ENCODE measurements around the gene ATG4C.
"Not testable (repeated sequence)": the region's sequence is repeated elsewhere in the genome, so short reads cannot be mapped to it uniquely, and the experiment has no call there.

Gene ATG4C

GRCh38 chr1:62796221-62796620 lies 12.3 kb downstream of the ATG4C start:
- DNase-seq (ENCODE audit: insufficient read length): no peak
- FAIRE-seq: no peak
- no peak for TF ChIP-seq POLR2AphosphoS5 (IDR thresholded peaks at IDR 0.05; ENCODE audit: low read depth, low read length)
- TF ChIP-seq TAF1 (IDR thresholded peaks at IDR 0.05; ENCODE audit: borderline replicate concordance, low read depth, low read length): no peak
- no peak for TF ChIP-seq POLR2A (IDR thresholded peaks at IDR 0.05; ENCODE audit: low read depth, low read length)

DNA sequence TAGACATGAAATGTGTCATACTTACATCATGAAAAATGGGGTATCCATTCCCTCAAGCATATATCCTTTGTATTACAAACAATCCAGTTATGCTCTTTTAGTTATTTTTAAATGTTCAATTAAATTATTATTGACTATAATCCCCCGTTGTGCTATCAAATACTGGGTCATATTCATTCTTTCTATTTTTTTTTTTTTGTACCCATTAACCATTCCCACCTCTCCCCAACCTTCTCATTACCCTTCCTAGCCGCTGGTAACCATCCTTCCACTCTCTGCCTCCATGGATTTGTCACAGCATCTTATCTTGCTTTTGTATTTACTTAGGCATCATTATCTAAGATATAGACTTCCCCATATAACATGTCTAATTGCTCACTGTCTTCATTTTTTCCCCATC lies 15.8 kb downstream of the ATG4C start:
- TF ChIP-seq POLR2A (IDR thresholded peaks at IDR 0.05; ENCODE audit: low read depth, low read length): no peak
- TF ChIP-seq POLR2AphosphoS5 (IDR thresholded peaks at IDR 0.05; ENCODE audit: low read depth, low read length): no peak
- TF ChIP-seq TAF1 (IDR thresholded peaks at IDR 0.05; ENCODE audit: borderline replicate concordance, low read depth, low read length): no peak

GRCh38 chr1:62800281-62800680 lies 16.3 kb downstream of the ATG4C start:
- DNase-seq (ENCODE audit: insufficient read length) (no peak), FAIRE-seq (no peak)
- no peak for TF ChIP-seq TAF1 (IDR thresholded peaks at IDR 0.05; ENCODE audit: borderline replicate concordance, low read depth, low read length)
- TF ChIP-seq POLR2A (IDR thresholded peaks at IDR 0.05; ENCODE audit: low read depth, low read length): no peak
- no peak for TF ChIP-seq POLR2AphosphoS5 (IDR thresholded peaks at IDR 0.05; ENCODE audit: low read depth, low read length)

More for the DNA sequence above, 15.8 kb downstream of the ATG4C start:
- FAIRE-seq: no peak
- DNase-seq (ENCODE audit: insufficient read length): no peak

DNA sequence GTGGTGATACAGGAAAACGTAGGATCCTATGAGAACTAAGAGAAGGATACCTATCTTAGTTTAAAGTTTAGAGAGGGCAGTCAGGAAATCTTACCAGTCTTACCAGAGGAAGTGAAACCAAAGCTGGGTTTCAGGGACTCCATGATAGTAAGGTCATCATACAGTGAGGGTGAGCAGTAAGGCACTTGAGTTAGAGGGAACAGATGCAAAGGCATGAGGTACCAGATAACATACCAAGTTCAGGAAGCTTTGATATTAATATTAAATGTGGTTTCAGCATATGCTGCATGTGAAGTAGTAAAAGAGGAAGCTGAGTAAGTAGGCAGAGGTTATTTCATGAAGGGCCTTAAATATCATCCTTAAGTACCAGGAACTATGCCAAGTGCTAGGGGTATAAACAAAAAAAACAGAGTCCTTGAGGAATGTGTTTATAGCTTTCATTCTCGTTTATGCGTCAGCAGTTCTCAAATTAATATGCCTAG lies 16.9 kb downstream of the ATG4C start:
- peak; percentile 91 for FAIRE-seq

DNA sequence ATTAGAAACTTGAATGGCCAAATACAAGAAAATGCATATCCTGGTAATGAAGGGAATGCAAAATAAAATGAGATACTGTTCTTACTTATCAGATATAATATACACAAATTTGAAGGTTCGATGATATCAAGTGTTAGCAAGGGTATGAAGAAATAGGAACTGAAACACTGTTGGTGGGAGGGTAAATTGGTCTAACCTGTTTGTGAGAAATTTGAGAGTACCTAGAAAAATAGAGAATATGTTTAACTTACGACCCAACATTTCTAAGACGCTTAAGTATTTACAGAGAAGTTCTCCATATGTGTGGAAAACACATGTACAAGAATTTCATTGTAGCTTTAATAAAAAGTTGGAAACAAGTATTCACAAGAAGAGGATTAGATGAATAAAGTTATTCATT lies 25.9 kb downstream of the ATG4C start:
- DNase-seq (ENCODE audit: insufficient read length): no peak
- FAIRE-seq: peak; percentile 72
- TF ChIP-seq POLR2A (IDR thresholded peaks at IDR 0.05; ENCODE audit: low read depth, low read length) (no peak), TAF1 (IDR thresholded peaks at IDR 0.05; ENCODE audit: borderline replicate concordance, low read depth, low read length) (no peak), POLR2AphosphoS5 (IDR thresholded peaks at IDR 0.05; ENCODE audit: low read depth, low read length) (no peak)

More for the DNA sequence above, 16.9 kb downstream of the ATG4C start:
- TF ChIP-seq TAF1 (IDR thresholded peaks at IDR 0.05; ENCODE audit: borderline replicate concordance, low read depth, low read length): no peak
- no peak for TF ChIP-seq POLR2A (IDR thresholded peaks at IDR 0.05; ENCODE audit: low read depth, low read length)
- TF ChIP-seq POLR2AphosphoS5 (IDR thresholded peaks at IDR 0.05; ENCODE audit: low read depth, low read length): no peak
- peak; percentile 29 for DNase-seq (ENCODE audit: insufficient read length)

DNA sequence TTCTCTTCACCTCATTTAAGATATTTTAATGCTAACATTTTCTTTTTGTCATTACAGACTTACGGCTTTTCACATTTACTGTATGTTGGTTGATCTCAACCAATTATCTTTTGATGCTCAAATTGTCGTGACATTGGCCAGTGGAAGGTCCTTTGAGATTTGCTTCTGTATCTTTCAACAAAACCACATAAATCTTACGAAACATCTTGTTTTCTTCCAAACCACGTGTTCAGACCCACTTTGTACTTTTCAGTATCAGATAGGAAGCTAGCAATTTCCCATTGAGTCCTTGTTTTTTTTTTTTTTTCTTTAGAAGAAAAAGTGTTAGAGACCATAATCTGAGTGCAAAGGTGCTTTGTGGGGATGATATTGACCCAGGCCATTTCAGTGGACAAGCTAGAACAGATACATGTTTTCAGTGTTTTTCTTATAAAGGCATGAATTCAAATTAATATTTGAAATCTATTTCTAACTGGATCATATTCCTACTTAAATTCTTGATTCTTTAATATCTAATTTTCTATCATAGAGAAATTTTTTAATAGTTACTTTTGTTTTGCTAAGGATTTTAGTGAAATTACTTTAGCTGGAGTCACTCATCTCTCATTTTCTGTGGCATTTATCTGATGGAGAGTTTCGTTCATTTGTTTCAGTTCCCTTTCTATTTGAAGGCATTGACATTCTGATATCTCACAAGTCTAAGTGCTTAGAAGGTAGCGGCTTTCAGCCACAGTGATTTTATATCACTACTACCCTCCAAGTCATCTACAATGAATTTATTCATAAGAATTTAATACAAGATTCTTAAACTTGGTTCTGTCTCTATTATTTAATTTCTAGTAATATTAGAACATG lies 26.7 kb downstream of the ATG4C start:
- no peak for FAIRE-seq
- no peak for DNase-seq (ENCODE audit: insufficient read length)
- no peak for TF ChIP-seq POLR2A (IDR thresholded peaks at IDR 0.05; ENCODE audit: low read depth, low read length)

GRCh38 chr1:62823556-62823955 lies 39.6 kb downstream of the ATG4C start:
- FAIRE-seq (no peak), DNase-seq (ENCODE audit: insufficient read length) (no peak)
- TF ChIP-seq POLR2AphosphoS5 (IDR thresholded peaks at IDR 0.05; ENCODE audit: low read depth, low read length) (no peak), TAF1 (IDR thresholded peaks at IDR 0.05; ENCODE audit: borderline replicate concordance, low read depth, low read length) (no peak)

DNA sequence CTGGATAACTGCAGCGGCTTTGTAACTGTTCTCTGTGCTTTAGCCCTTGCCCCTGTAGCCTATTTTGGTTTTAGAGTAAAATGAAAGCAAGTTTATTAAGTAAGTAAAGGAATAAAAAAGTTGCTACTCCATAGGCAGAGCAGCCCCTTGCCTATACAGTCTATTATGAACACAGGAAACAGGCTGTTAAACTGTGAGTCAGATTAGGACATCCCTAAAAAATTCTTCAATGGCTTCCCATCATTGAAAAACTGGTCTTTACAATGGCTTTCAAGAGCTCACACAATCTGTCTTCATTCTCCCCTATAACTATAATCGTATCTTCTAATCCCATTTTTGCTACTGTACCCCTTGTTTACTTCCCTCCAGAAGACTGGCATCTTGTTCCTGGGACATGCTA lies 43.0 kb downstream of the ATG4C start:
- DNase-seq (ENCODE audit: insufficient read length): no peak
- FAIRE-seq: no peak
- no peak for TF ChIP-seq POLR2A (IDR thresholded peaks at IDR 0.05; ENCODE audit: low read depth, low read length)
- no peak for TF ChIP-seq TAF1 (IDR thresholded peaks at IDR 0.05; ENCODE audit: borderline replicate concordance, low read depth, low read length)
- no peak for TF ChIP-seq POLR2AphosphoS5 (IDR thresholded peaks at IDR 0.05; ENCODE audit: low read depth, low read length)

DNA sequence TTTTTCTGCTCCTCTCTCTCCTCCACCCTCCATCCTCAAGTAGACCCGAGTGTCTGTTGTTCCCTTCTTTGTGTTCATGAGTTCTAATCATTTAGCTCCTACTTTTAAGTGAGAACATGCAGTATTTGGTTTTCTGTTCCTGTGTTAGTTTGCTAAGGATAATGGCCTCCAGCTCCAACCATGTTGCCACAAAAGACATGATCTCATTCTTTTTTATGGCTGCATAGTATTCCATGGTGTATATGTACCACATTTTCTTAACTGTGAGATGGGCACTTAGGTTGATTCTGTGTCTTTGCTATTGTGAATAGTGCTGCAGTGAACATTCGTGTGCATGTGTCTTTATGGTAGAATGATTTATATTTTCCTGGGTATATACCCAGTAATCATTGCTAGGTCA lies 43.9 kb downstream of the ATG4C start:
- DNase-seq (ENCODE audit: insufficient read length); FAIRE-seq: not testable (repeated sequence)

DNA sequence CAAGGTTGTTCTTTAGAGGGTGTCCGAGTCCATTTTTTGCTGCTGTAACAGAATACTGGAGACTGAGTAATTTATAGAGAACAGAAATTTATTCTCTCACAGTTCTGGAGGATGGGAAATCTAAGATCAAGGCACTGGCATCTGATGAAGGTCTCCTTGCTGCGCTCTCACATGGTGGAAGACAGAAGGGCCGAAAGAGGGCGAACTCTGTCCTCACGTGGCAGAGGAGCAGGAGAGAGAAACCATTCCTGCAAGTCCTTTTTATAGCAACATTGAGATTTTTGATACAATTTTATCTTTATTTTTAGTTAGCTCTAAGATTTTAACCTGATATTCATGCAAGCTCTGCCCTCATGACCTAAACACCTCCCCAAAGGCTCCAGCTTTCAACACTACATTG lies 48.3 kb downstream of the ATG4C start:
- DNase-seq (ENCODE audit: insufficient read length) (no peak), FAIRE-seq (no peak)
- TF ChIP-seq POLR2A (IDR thresholded peaks at IDR 0.05; ENCODE audit: low read depth, low read length) (no peak), POLR2AphosphoS5 (IDR thresholded peaks at IDR 0.05; ENCODE audit: low read depth, low read length) (no peak), TAF1 (IDR thresholded peaks at IDR 0.05; ENCODE audit: borderline replicate concordance, low read depth, low read length) (no peak)

GRCh38 chr1:62833529-62833928 lies 49.6 kb downstream of the ATG4C start:
- FAIRE-seq (no peak), DNase-seq (ENCODE audit: insufficient read length) (no peak)
- TF ChIP-seq TAF1 (IDR thresholded peaks at IDR 0.05; ENCODE audit: borderline replicate concordance, low read depth, low read length) (no peak), POLR2AphosphoS5 (IDR thresholded peaks at IDR 0.05; ENCODE audit: low read depth, low read length) (no peak), POLR2A (IDR thresholded peaks at IDR 0.05; ENCODE audit: low read depth, low read length) (no peak)

DNA sequence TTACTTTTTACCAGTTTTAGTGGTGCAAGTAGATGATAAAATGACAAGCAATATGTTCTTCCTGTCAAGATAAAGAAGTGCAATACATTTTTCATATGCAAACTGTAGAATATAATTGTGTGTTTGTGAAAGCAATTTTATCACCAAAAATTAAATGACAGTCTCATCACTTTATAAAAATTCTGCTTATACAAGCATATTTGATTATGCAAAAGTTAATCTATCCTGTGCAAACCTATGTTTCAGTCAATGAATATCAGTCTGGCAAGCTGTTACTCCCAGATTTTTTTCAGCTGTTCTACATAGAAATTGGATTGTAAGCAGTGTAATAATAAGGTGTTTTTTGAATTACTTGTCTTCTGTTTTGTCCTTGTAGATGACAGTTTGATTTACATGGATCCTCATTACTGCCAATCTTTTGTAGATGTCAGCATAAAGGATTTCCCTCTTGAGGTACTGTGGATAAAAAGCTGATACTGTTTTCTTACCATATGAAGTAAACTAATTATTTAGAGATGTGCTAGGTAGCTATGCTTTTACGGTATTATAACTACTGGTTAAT lies 50.5 kb downstream of the ATG4C start:
- TF ChIP-seq TAF1 (IDR thresholded peaks at IDR 0.05; ENCODE audit: borderline replicate concordance, low read depth, low read length) (no peak), POLR2A (IDR thresholded peaks at IDR 0.05; ENCODE audit: low read depth, low read length) (no peak), POLR2AphosphoS5 (IDR thresholded peaks at IDR 0.05; ENCODE audit: low read depth, low read length) (no peak)
- no peak for FAIRE-seq
- no peak for DNase-seq (ENCODE audit: insufficient read length)
